ENCODE results near the gene NME9.

DNA sequence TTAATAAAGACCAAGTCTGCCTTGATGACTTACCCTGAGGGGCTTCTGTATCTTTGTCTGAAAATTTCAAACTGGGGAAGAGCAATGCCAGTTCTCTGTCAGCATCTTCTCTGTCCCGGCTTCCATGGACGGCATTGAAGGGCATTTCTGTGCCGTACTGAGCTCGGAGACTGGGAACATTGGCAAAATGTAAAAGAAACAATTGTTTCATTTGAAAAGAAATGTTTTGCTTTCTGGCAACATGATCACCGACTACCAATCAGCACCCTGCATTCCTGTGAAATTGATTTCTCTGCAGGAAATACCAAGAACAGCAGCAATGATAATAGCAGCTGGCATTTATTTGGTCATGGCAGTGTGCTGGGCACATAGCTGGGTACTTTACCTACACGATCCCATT, 26.2 kb downstream of the NME9 start:
- TF ChIP-seq, protein P1, sequence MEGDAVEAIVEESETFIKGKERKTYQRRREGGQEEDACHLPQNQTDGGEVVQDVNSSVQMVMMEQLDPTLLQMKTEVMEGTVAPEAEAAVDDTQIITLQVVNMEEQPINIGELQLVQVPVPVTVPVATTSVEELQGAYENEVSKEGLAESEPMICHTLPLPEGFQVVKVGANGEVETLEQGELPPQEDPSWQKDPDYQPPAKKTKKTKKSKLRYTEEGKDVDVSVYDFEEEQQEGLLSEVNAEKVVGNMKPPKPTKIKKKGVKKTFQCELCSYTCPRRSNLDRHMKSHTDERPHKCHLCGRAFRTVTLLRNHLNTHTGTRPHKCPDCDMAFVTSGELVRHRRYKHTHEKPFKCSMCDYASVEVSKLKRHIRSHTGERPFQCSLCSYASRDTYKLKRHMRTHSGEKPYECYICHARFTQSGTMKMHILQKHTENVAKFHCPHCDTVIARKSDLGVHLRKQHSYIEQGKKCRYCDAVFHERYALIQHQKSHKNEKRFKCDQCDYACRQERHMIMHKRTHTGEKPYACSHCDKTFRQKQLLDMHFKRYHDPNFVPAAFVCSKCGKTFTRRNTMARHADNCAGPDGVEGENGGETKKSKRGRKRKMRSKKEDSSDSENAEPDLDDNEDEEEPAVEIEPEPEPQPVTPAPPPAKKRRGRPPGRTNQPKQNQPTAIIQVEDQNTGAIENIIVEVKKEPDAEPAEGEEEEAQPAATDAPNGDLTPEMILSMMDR (conservative IDR thresholded peaks at IDR 0.05 in 1 of 2, IDR thresholded peaks at IDR 0.05 in 1 of 2; ENCODE audit: low read depth in 1 of 2, low read length in 2 of 2), result no peak
- no peak for TF ChIP-seq EZH2 (IDR thresholded peaks at IDR 0.05; ENCODE audit: low read length, missing control alignments)
